MG63 (cell line): ENCODE data around the gene RIMS3. TPM values are rescaled to one million over a fixed set of nuclear protein-coding genes. Genes with fewer than 3 reads are reported as not detected.
"Not testable (repeated sequence)": the region's sequence is repeated elsewhere in the genome, so short reads cannot be mapped to it uniquely, and the experiment has no call there.

Experiments
- DNase-seq: peaks from one replicate; pipeline ENCODE4 v3.0.0-alpha.2; 2020
- H3K27me3 ChIP-seq: fragments of 250-450 bp; sonication (Bioruptor Pico); 2 replicates; pipeline ENCODE4 v1.5.1; 2020; ENCODE audit warnings: mild to moderate bottlenecking, moderate library complexity
- H3K36me3 ChIP-seq: fragments of 250-450 bp; sonication (Bioruptor Pico); 2 replicates; pipeline ENCODE4 v1.5.1; 2020; ENCODE audit warnings: mild to moderate bottlenecking, moderate library complexity
- H3K4me3 ChIP-seq: fragments of 250-450 bp; sonication (Bioruptor Pico); 2 replicates; pipeline ENCODE4 v1.5.1; 2020; ENCODE audit warnings: mild to moderate bottlenecking, moderate library complexity
- H3K9me3 ChIP-seq: fragments of 250-450 bp; sonication (Bioruptor Pico); 2 replicates; pipeline ENCODE4 v1.5.1; 2020; ENCODE audit warnings: mild to moderate bottlenecking, moderate library complexity
- total RNA-seq: library from RNA; depleted of rRNA; stranded (reverse); fragments of >200 nt; shearing (Covaris generic); gene quantifications from 2 replicates; pipeline ENCODE4 v1.2.3, GENCODE V29; 2014; ENCODE audit warnings: low replicate concordance

Gene RIMS3
- total RNA-seq, 1 experiment from 2014 or later: 0.82 TPM

- Histone ChIP-seq H3K36me3 (no peaks in the 10 kb centered on the region), H3K27me3 (no peaks in the 10 kb centered on the region), H3K4me3 (no peak overlapping the region), H3K9me3 (no peaks in the 10 kb centered on the region)
- DNase-seq: peak; percentile 39
Measured at GRCh38 chr1:40646315-40646714, 19.2 kb downstream of the RIMS3 start.

GRCh38 chr1:40645118-40645680, 20.3 kb downstream of the RIMS3 start:
- no peak for DNase-seq
- Histone ChIP-seq H3K4me3 (no peak overlapping the region), H3K36me3 (no peaks in the 10 kb centered on the region), H3K27me3 (no peaks in the 10 kb centered on the region), H3K9me3 (no peaks in the 10 kb centered on the region)

- DNase-seq: no peak
- Histone ChIP-seq H3K27me3 (no peaks in the 10 kb centered on the region), H3K4me3 (no peak overlapping the region), H3K36me3 (no peaks in the 10 kb centered on the region), H3K9me3 (no peaks in the 10 kb centered on the region)
Measured at GRCh38 chr1:40641601-40642242, 23.8 kb downstream of the RIMS3 start.

- Histone ChIP-seq H3K27me3 (no peaks in the 10 kb centered on the region), H3K36me3 (no peaks in the 10 kb centered on the region), H3K4me3 (no peak overlapping the region), H3K9me3 (no peaks in the 10 kb centered on the region)
- DNase-seq: no peak
Measured at GRCh38 chr1:40640314-40641076, 25.0 kb downstream of the RIMS3 start.

GRCh38 chr1:40638097-40639036, 27.1 kb downstream of the RIMS3 start:
- Histone ChIP-seq H3K9me3 (no peaks in the 10 kb centered on the region), H3K27me3 (no peaks in the 10 kb centered on the region)
- DNase-seq: no peak

GRCh38 chr1:40637470-40638007, 27.9 kb downstream of the RIMS3 start:
- H3K9me3 ChIP-seq: no peaks in the 10 kb centered on the region
- no peaks in the 10 kb centered on the region for H3K27me3 ChIP-seq
- no peaks in the 10 kb centered on the region for H3K36me3 ChIP-seq
- H3K4me3 ChIP-seq: no peak overlapping the region
- DNase-seq: no peak

More at GRCh38 chr1:40638097-40639036, 27.1 kb downstream of the RIMS3 start:
- H3K4me3 ChIP-seq: no peak overlapping the region
- no peaks in the 10 kb centered on the region for H3K36me3 ChIP-seq

GRCh38 chr1:40636777-40637176, 28.7 kb downstream of the RIMS3 start:
- Histone ChIP-seq H3K36me3 (no peaks in the 10 kb centered on the region), H3K27me3 (no peaks in the 10 kb centered on the region), H3K4me3 (no peak overlapping the region), H3K9me3 (no peaks in the 10 kb centered on the region)
- DNase-seq: no peak

- H3K36me3 ChIP-seq: no peaks in the 10 kb centered on the region
- no peak for DNase-seq
- no peaks in the 10 kb centered on the region for H3K9me3 ChIP-seq
- no peak overlapping the region for H3K4me3 ChIP-seq
- no peaks in the 10 kb centered on the region for H3K27me3 ChIP-seq
Measured at GRCh38 chr1:40635763-40636500, 29.6 kb downstream of the RIMS3 start.

- no peaks in the 10 kb centered on the region for H3K36me3 ChIP-seq
- no peak overlapping the region for H3K4me3 ChIP-seq
- DNase-seq: no peak
- H3K9me3 ChIP-seq: no peaks in the 10 kb centered on the region
- no peaks in the 10 kb centered on the region for H3K27me3 ChIP-seq
Measured at GRCh38 chr1:40634901-40635655, 30.4 kb downstream of the RIMS3 start.

- Histone ChIP-seq H3K4me3 (no peak overlapping the region), H3K36me3 (no peaks in the 10 kb centered on the region), H3K9me3 (no peaks in the 10 kb centered on the region), H3K27me3 (no peaks in the 10 kb centered on the region)
- DNase-seq: no peak
Measured at GRCh38 chr1:40633931-40634376, 31.5 kb downstream of the RIMS3 start.

GRCh38 chr1:40633523-40633922, 32.0 kb downstream of the RIMS3 start:
- no peak for DNase-seq
- Histone ChIP-seq H3K4me3 (no peak overlapping the region), H3K27me3 (no peaks in the 10 kb centered on the region), H3K36me3 (no peaks in the 10 kb centered on the region), H3K9me3 (no peaks in the 10 kb centered on the region)

GRCh38 chr1:40630488-40631223, 34.8 kb downstream of the RIMS3 start:
- no peaks in the 10 kb centered on the region for H3K36me3 ChIP-seq
- H3K27me3 ChIP-seq: no peaks in the 10 kb centered on the region
- DNase-seq: no peak
- H3K4me3 ChIP-seq: no peak overlapping the region
- H3K9me3 ChIP-seq: no peaks in the 10 kb centered on the region

GRCh38 chr1:40629546-40629945, 35.9 kb downstream of the RIMS3 start:
- not testable (repeated sequence) for H3K4me3 ChIP-seq, DNase-seq, H3K27me3 ChIP-seq, H3K36me3 ChIP-seq, H3K9me3 ChIP-seq

- Histone ChIP-seq H3K36me3 (no peaks in the 10 kb centered on the region), H3K9me3 (no peaks in the 10 kb centered on the region), H3K4me3 (no peak overlapping the region), H3K27me3 (no peaks in the 10 kb centered on the region)
- no peak for DNase-seq
Measured at GRCh38 chr1:40628903-40629292, 36.6 kb downstream of the RIMS3 start.
